T-helper 2 cell (primary cell): ENCODE measurements around the gene PPP1R9B.

Experiments
- DNase-seq, 5 experiments: peaks; one replicate each; pipeline versions ENCODE4 v3.0.0 to v3.0.0-alpha.2; 2012 to 2022
- total RNA-seq, 2 donors: gene quantifications; one replicate each; lab custom pipeline; 2026; lab: John Stamatoyannopoulos, UW

Gene PPP1R9B
- total RNA-seq: 165 to 237 reads per million in 2 donors

GRCh38 chr17:50150354-50151040 is at the start of gene PPP1R9B:
Gene PPP1R9B (minus strand): TSS chr17:50150677. CDS start chr17:50150513, 164 bp downstream.
- no peak for DNase-seq

- DNase-seq: peak; percentile 46 to 83 (median 76)
Measured at GRCh38 chr17:50199803-50200456, 49.5 kb upstream of the PPP1R9B start.

GRCh38 chr17:50199211-50199802 is 48.8 kb upstream of the PPP1R9B start:
- DNase-seq: no peak

- DNase-seq: peak in 4 of 5 experiments; percentile 24 to 69 (median 38)
Measured at GRCh38 chr17:50198026-50198669, 47.7 kb upstream of the PPP1R9B start.

- DNase-seq: no peak
Measured at GRCh38 chr17:50196826-50197225, 46.3 kb upstream of the PPP1R9B start.

- no peak for DNase-seq
Measured at GRCh38 chr17:50196036-50196435, 45.6 kb upstream of the PPP1R9B start.

- DNase-seq: no peak
Measured at GRCh38 chr17:50194934-50195865, 44.7 kb upstream of the PPP1R9B start.

- DNase-seq: no peak
Measured at GRCh38 chr17:50194140-50194933, 43.9 kb upstream of the PPP1R9B start.

- DNase-seq: no peak
Measured at GRCh38 chr17:50192618-50193291, 42.3 kb upstream of the PPP1R9B start.

- no peak for DNase-seq
Measured at GRCh38 chr17:50192144-50192617, 41.7 kb upstream of the PPP1R9B start.

GRCh38 chr17:50191359-50192143 is 41.1 kb upstream of the PPP1R9B start:
- no peak for DNase-seq

GRCh38 chr17:50190603-50191358 is 40.3 kb upstream of the PPP1R9B start:
- DNase-seq: no peak

- no peak for DNase-seq
Measured at GRCh38 chr17:50190293-50190602, 39.8 kb upstream of the PPP1R9B start.

GRCh38 chr17:50189550-50190292 is 39.2 kb upstream of the PPP1R9B start:
- no peak for DNase-seq

GRCh38 chr17:50188921-50189549 is 38.6 kb upstream of the PPP1R9B start:
- DNase-seq: no peak

- no peak for DNase-seq
Measured at GRCh38 chr17:50188531-50188920, 38.0 kb upstream of the PPP1R9B start.

GRCh38 chr17:50187751-50188530 is 37.5 kb upstream of the PPP1R9B start:
- no peak for DNase-seq
